Panc1 (cell line): ENCODE results near the gene PPHLN1. TPM values are rescaled to one million over a fixed set of nuclear protein-coding genes. Genes with fewer than 3 reads are reported as not detected.

Experiments
- ATAC-seq: fragments of 200-7000 bp; cut with Tn5 transposase; 2 replicates; pipeline ENCODE4 v1.9.1; 2020; ENCODE audit warnings: mild to moderate bottlenecking, moderate library complexity
- BruUV-seq: library from RNA; stranded (reverse); fragments of 400-500 nt; replicated peaks from 2 replicates; lab custom pipeline; 2021; lab: Mats Ljungman, UMichigan
- CTCF ChIA-PET: fragments of 300-600 bp; sonication (Branson Sonifier 250); formaldehyde crosslinking; loops from one replicate; lab custom pipeline; 2022; ENCODE audit warnings: antibody characterized with exemption; lab: Charles Lee
- POLR2A ChIA-PET: fragments of 300-600 bp; sonication (Branson Sonifier 250); formaldehyde crosslinking; loops from one replicate; lab custom pipeline; 2022; ENCODE audit warnings: antibody characterized with exemption; lab: Charles Lee
- DNase-seq: peaks from one replicate; pipeline ENCODE4 v3.0.0-alpha.2; 2010; ENCODE audit warnings: low read depth, low spot score
- H3K27ac ChIP-seq: 2 replicates; pipeline ENCODE4 v1.5.1; 2011; ENCODE audit warnings: mild to moderate bottlenecking, low read length, inconsistent platforms
- H3K27me3 ChIP-seq: fragments of 200-500 bp; sonication (Bioruptor generic); 2 replicates; pipeline ENCODE4 v1.6.0; 2014; ENCODE audit warnings: low read length, inconsistent platforms; ENCODE audit not compliant: control insufficient read depth, insufficient read depth
- H3K36me3 ChIP-seq: fragments of 200-500 bp; sonication (Bioruptor generic); 2 replicates; pipeline ENCODE4 v1.5.1; 2014; ENCODE audit warnings: inconsistent platforms, mild to moderate bottlenecking, low read length, moderate library complexity; ENCODE audit not compliant: control insufficient read depth, insufficient read depth
- H3K4me1 ChIP-seq: 2 replicates; pipeline ENCODE4 v1.5.1; 2011; ENCODE audit warnings: inconsistent platforms, mild to moderate bottlenecking, low read length, moderate library complexity; ENCODE audit not compliant: control insufficient read depth, insufficient read depth
- H3K4me3 ChIP-seq, 2 experiments: 2 replicates each; pipeline ENCODE4 v1.5.1; 2011 to 2012; ENCODE audit warnings: low read depth in 2 of 2, low read length in 2 of 2, mild to moderate bottlenecking in 2 of 2, inconsistent platforms in 1 of 2, moderate library complexity in 1 of 2
- H3K9me3 ChIP-seq: fragments of 200-500 bp; sonication (Bioruptor generic); 2 replicates; pipeline ENCODE4 v1.5.1; 2014; ENCODE audit warnings: low read depth, mild to moderate bottlenecking, inconsistent platforms, low read length, moderate library complexity; ENCODE audit not compliant: control insufficient read depth, insufficient read depth
- CTCF ChIP-seq: fragments of 450-650 bp; IDR thresholded peaks from 2 replicates; pipeline ENCODE4 v1.5.1; 2017; ENCODE audit warnings: mild to moderate bottlenecking
- POLR2AphosphoS5 ChIP-seq: IDR thresholded peaks from 2 replicates; pipeline ENCODE4 v1.6.1; 2012; ENCODE audit warnings: mild to moderate bottlenecking, low read depth, low read length, moderate library complexity
- REST ChIP-seq, 2 experiments: IDR thresholded peaks; 2 replicates each; pipeline ENCODE4 v1.6.1; 2011 to 2012; ENCODE audit warnings: low read depth in 2 of 2, control low read depth in 1 of 2, low read length in 1 of 2, mild to moderate bottlenecking in 1 of 2, moderate library complexity in 1 of 2; ENCODE audit not compliant: insufficient read depth in 1 of 2
- SIN3A ChIP-seq: IDR thresholded peaks from 2 replicates; pipeline ENCODE4 v1.6.1; 2012; ENCODE audit warnings: low read depth, mild to moderate bottlenecking, low read length, moderate library complexity, borderline replicate concordance; ENCODE audit not compliant: insufficient read depth
- TCF7L2 ChIP-seq: IDR thresholded peaks from 2 replicates; pipeline ENCODE4 v1.6.1; 2011; ENCODE audit warnings: mild to moderate bottlenecking, low read depth, low read length, inconsistent platforms
- in situ Hi-C: cut with HindIII; loops from 2 replicates; pipeline ENCODE4 v1.10.0; 2016; ENCODE audit warnings: low sequenced_read_pairs, low pct_unique_long_range_greater_than_20kb
- intact Hi-C: fragments of 100-400 bp; cut with micrococcal nuclease; formaldehyde crosslinking; loops from one replicate; pipeline ENCODE4 v1.10.0; 2022; ENCODE audit not compliant: unreplicated experiment
- total RNA-seq: library from RNA; stranded (reverse); gene quantifications from one replicate; pipeline ENCODE4 v1.2.1, GENCODE V29; 2021; ENCODE audit not compliant: unreplicated experiment

Gene PPHLN1
- total RNA-seq, 1 experiment from 2014 or later, result 56.5 TPM

- Histone ChIP-seq H3K9me3 (no peaks in the 10 kb centered on the region), H3K27me3 (no peaks in the 10 kb centered on the region), H3K36me3 (no peaks in the 10 kb centered on the region), H3K27ac (no peak overlapping the region), H3K4me1 (peaks cover 7% of the 10 kb centered on the region; the same call in 1 of the 2 replicates), H3K4me3 (no peak overlapping the region)
- ATAC-seq (peak; percentile 34; the same call in 1 of the 2 replicates), DNase-seq (no peak)
- ChIA-PET POLR2A (interaction anchor here (0.5 kb wide), 1 partner anchor 41 kb away, joined by 5 read pairs; no protein-coding TSS in a partner anchor), CTCF (no interaction called here)
- in situ Hi-C loops, result no loop called here
- TF ChIP-seq TCF7L2 (no peak), POLR2AphosphoS5 (no peak), SIN3A (no peak), REST (IDR thresholded peaks at IDR 0.05; ENCODE audit: insufficient read depth in 1 of 2, low read depth in 2 of 2, low read length in 1 of 2) (no peak), CTCF (no peak)
- no TSS peak for BruUV-seq
- intact Hi-C loops, result no loop called here
Observed at GRCh38 chr12:42469355-42470175, 143.6 kb downstream of the PPHLN1 start.

GRCh38 chr12:42472376-42472775 is 146.4 kb downstream of the PPHLN1 start:
- intact Hi-C loops (no loop called here), in situ Hi-C loops (no loop called here)
- TF ChIP-seq POLR2AphosphoS5, result no peak
- no peak for TF ChIP-seq SIN3A
- TF ChIP-seq CTCF, result no peak
- no TSS peak for BruUV-seq
- no peaks in the 10 kb centered on the region for H3K9me3 ChIP-seq
- CTCF ChIA-PET, result interaction anchor here (0.6 kb wide), 1 partner anchor 877 kb away, joined by 3 read pairs; no protein-coding TSS in a partner anchor
- H3K27me3 ChIP-seq, result no peaks in the 10 kb centered on the region
- POLR2A ChIA-PET, result no interaction called here
- H3K4me1 ChIP-seq, result peaks cover 7% of the 10 kb centered on the region; the same call in 1 of the 2 replicates
- H3K27ac ChIP-seq, result no peak overlapping the region
- H3K36me3 ChIP-seq, result no peaks in the 10 kb centered on the region
- no peak overlapping the region for H3K4me3 ChIP-seq
- ATAC-seq (no peak), DNase-seq (no peak)
